Osteoblast (primary cell): ENCODE measurements around the gene PRKCA. TPM values are rescaled to one million over a fixed set of nuclear protein-coding genes. Genes with fewer than 3 reads are reported as not detected.

Experiments
- DNase-seq: peaks from one replicate; pipeline ENCODE4 v3.0.0; 2011; ENCODE audit warnings: low spot score, mixed read lengths; ENCODE audit not compliant: insufficient read length; ENCODE audit errors: missing footprints
- H2AFZ ChIP-seq: 2 replicates; pipeline ENCODE4 v1.6.0; 2011; ENCODE audit warnings: mild to moderate bottlenecking, low read length
- H3K27ac ChIP-seq: 2 replicates; pipeline ENCODE4 v1.5.1; 2011; ENCODE audit warnings: mild to moderate bottlenecking, low read depth, low read length, moderate library complexity
- H3K27me3 ChIP-seq: 2 replicates; pipeline ENCODE4 v1.6.0; 2012; ENCODE audit warnings: mild to moderate bottlenecking, control low read depth, inconsistent platforms, low read length, moderate library complexity; ENCODE audit not compliant: insufficient read depth
- H3K36me3 ChIP-seq: 2 replicates; pipeline ENCODE4 v1.5.1; 2011; ENCODE audit warnings: mild to moderate bottlenecking, low read length, control low read depth, moderate library complexity; ENCODE audit not compliant: insufficient read depth
- H3K4me1 ChIP-seq: 2 replicates; pipeline ENCODE4 v1.5.1; 2011; ENCODE audit warnings: mild to moderate bottlenecking, low read length, control low read depth, moderate library complexity; ENCODE audit not compliant: insufficient read depth
- H3K4me2 ChIP-seq: 2 replicates; pipeline ENCODE4 v1.6.0; 2011; ENCODE audit warnings: mild to moderate bottlenecking, low read length; ENCODE audit not compliant: insufficient read depth
- H3K4me3 ChIP-seq: fragments of 200-600 bp; sonication (generic); 3 replicates; pipeline ENCODE4 v1.5.1; 2012; ENCODE audit warnings: mild to moderate bottlenecking, low read length, inconsistent platforms; ENCODE audit not compliant: insufficient read depth
- H3K79me2 ChIP-seq: 2 replicates; pipeline ENCODE4 v1.6.0; 2012; ENCODE audit warnings: mild to moderate bottlenecking, low read length, control low read depth, inconsistent platforms; ENCODE audit not compliant: insufficient read depth
- H3K9me3 ChIP-seq: 2 replicates; pipeline ENCODE4 v1.5.1; 2011; ENCODE audit warnings: low read depth, low read length, control low read depth
- H4K20me1 ChIP-seq: 2 replicates; pipeline ENCODE4 v1.6.0; 2012; ENCODE audit warnings: mild to moderate bottlenecking, low read length, control low read depth; ENCODE audit not compliant: insufficient read depth
- CTCF ChIP-seq: IDR thresholded peaks from 2 replicates; pipeline ENCODE4 v1.5.1; 2011; ENCODE audit warnings: mild to moderate bottlenecking, low read depth, low read length, moderate library complexity; ENCODE audit errors: extremely low read depth
- total RNA-seq: library from RNA; depleted of rRNA; stranded (reverse); fragments of >200 nt; gene quantifications from 2 replicates; pipeline ENCODE4 v1.2.3, GENCODE V29; 2012

The PRKCA gene
- total RNA-seq, 1 donor = 46.0 TPM

- H3K4me2 ChIP-seq = no peak overlapping the region
- H3K36me3 ChIP-seq = no peaks in the 10 kb centered on the region
- H4K20me1 ChIP-seq = peaks cover 25% of the 10 kb centered on the region
- H3K9me3 ChIP-seq = no peaks in the 10 kb centered on the region
- TF ChIP-seq CTCF = no peak
- peaks cover 91% of the 10 kb centered on the region for H3K79me2 ChIP-seq
- DNase-seq = no peak
- no peak overlapping the region for H2AFZ ChIP-seq
- no peaks in the 10 kb centered on the region for H3K27me3 ChIP-seq
- H3K4me1 ChIP-seq = no peaks in the 10 kb centered on the region
- H3K4me3 ChIP-seq = no peak overlapping the region
- no peak overlapping the region for H3K27ac ChIP-seq
Measured at GRCh38 chr17:66447159-66447558, 144.7 kb downstream of the PRKCA start.

DNA sequence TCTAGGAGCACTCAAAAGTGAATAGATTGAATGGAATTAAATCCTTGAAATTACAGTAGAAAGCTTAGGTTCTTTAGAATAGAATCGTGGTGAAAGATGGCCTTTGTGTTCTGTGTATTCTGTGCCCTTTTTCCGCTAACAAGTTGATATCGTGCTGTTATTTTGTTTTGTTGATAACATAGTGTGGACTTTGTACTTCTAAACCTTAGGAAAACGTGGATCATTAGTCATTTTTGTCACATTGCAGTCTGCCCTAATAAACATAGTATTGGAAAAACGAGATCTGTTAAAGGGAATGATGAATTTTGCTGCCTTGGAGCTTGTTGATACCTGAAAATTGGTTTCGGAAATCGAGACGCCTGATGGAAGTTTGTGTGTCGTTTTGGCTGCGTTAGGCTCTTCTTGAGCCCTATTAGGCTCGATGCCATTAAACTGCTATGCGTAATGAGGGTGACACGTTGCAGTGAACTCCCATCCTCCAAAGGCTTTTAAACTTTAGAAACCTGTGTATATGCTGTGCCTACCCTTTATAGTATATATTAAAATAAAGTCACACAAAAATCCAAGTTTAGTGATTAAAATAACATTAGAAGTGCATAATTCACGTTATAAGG lies 145.7 kb downstream of the PRKCA start:
- no peak for DNase-seq
- Histone ChIP-seq H3K79me2 (peaks cover 92% of the 10 kb centered on the region), H3K27ac (no peak overlapping the region), H3K36me3 (no peaks in the 10 kb centered on the region), H3K4me3 (no peak overlapping the region), H3K9me3 (no peaks in the 10 kb centered on the region), H2AFZ (no peak overlapping the region), H3K4me1 (no peaks in the 10 kb centered on the region), H4K20me1 (peaks cover 25% of the 10 kb centered on the region), H3K27me3 (no peaks in the 10 kb centered on the region), H3K4me2 (no peak overlapping the region)
- TF ChIP-seq CTCF = no peak

DNA sequence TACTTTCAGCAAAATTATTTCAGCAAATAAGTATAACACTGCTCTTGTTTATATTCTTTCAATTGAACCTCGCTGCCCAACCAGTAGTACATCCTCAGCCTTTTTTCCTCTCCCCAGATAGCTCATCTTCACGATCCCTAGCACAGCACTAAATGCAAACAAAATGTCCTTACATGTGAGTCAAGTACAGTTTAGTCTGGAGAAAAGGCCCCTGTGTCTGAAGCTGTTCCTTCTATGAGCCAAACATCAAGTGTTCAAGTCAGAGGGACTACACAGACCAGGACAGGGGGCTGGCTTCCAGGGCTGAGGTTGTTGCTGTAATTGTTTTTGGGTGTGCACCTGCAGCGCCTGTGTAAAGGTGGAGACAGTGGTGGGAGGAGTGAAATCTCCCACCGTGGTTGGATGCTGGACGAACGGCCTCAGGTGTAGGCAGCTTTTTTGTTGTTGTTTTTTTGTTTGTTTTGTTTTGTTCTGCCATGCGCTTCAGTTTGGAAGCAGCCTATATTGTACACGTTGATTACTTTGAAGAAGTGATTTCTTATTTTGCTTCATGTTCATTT lies 147.1 kb downstream of the PRKCA start:
- no peak for TF ChIP-seq CTCF
- DNase-seq = no peak
- Histone ChIP-seq H3K4me3 (no peak overlapping the region), H3K4me1 (no peaks in the 10 kb centered on the region), H2AFZ (no peak overlapping the region), H3K9me3 (no peaks in the 10 kb centered on the region), H3K27ac (no peak overlapping the region), H3K4me2 (no peak overlapping the region), H3K36me3 (no peaks in the 10 kb centered on the region), H3K79me2 (peaks cover 91% of the 10 kb centered on the region), H3K27me3 (no peaks in the 10 kb centered on the region), H4K20me1 (peaks cover 22% of the 10 kb centered on the region)

DNA sequence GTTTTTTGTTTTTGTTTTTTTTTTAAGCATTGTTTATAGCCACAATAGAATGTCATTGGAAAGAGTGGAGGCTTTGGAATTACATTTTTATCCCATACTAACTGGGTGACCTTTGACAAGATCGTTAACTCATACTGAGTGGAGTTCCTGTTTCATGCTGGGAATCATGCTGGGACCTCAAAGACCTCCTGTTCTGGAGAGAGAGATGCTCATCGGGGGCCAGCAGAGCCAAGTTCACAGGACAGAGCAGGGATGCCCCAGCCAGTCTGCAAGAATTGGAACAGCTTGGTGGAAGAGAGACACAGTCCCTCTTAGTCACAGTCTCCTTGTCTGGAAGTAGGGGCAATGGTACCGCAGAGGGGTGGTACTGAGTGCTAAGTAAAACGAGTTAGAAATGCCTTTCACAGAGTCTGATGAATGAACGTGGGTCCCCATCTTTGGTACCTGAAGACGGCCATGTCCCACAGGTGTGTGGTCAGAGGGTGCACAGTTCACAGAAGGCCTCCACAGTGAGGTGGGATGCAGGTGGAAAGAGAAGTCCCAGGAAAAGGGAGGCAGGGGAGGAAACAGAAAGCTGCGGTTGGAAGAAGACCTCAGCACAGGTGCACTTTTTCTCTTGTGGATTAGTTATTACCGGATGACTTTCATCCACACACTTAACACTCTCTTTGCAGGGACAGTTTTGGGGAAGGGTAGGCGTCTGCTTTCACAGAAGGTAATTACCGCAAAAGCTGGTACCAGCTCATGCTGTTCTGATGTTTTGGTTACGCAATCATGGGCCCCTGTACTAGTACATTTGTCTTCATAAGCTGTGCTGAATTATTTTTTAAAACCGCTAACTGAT lies 147.8 kb downstream of the PRKCA start:
- Histone ChIP-seq H3K4me2 (no peak overlapping the region), H3K27me3 (no peaks in the 10 kb centered on the region), H3K79me2 (peaks cover 91% of the 10 kb centered on the region)

More for the DNA sequence above, 147.8 kb downstream of the PRKCA start:
- Histone ChIP-seq H3K27ac (no peak overlapping the region), H4K20me1 (peaks cover 18% of the 10 kb centered on the region), H3K9me3 (no peaks in the 10 kb centered on the region), H3K4me1 (no peaks in the 10 kb centered on the region), H3K4me3 (no peak overlapping the region), H3K36me3 (no peaks in the 10 kb centered on the region), H2AFZ (no peak overlapping the region)
- DNase-seq = no peak
- TF ChIP-seq CTCF = no peak
